ENCODE data around the gene AOPEP.

- TF ChIP-seq POLR2AphosphoS5 (IDR thresholded peaks at IDR 0.05) (peak; percentile 83), CTCF (IDR thresholded peaks at IDR 0.05) (no peak)
Measured at GRCh38 chr9:94867281-94867841, 140.9 kb downstream of the AOPEP start.

Measured in gastroesophageal sphincter (tissue), 3 donors.